HG03575 (cell line): ENCODE measurements around the gene KHDC1.
"Not testable (repeated sequence)": the region's sequence is repeated elsewhere in the genome, so short reads cannot be mapped to it uniquely, and the experiment has no call there.

Experiments used
- ATAC-seq: cut with Tn5 transposase; IDR thresholded peaks from one replicate; pipeline ENCODE4 v1.9.1; 2021; ENCODE audit not compliant: unreplicated experiment, insufficient number of reproducible peaks, low FRiP score; ENCODE audit errors: extremely low read depth

The KHDC1 gene

GRCh38 chr6:73200247-73200646 is 62.7 kb downstream of the KHDC1 start:
- ATAC-seq: no peak

GRCh38 chr6:73194744-73195143 is 68.3 kb downstream of the KHDC1 start:
- ATAC-seq: no peak

DNA sequence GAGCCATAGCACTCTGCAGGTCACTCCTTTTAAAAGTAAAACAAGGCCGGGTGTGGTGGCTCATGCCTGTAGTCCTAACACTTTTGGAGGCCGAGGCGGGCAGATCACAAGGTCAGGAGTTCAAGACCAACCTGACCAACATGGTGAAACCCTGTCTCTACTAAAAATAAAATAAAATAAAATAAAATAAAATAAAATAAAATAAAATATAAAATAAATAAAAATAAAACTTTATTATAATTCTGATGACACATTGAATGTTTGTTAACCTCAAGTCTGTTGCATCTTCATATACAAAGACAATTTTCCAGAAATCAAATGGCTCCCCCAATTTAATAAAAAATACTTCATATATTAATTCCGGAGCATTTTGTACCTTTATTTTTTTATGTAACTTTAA is 69.7 kb downstream of the KHDC1 start:
- ATAC-seq: not testable (repeated sequence)
